ENCODE results near the gene MAML2.

DNA sequence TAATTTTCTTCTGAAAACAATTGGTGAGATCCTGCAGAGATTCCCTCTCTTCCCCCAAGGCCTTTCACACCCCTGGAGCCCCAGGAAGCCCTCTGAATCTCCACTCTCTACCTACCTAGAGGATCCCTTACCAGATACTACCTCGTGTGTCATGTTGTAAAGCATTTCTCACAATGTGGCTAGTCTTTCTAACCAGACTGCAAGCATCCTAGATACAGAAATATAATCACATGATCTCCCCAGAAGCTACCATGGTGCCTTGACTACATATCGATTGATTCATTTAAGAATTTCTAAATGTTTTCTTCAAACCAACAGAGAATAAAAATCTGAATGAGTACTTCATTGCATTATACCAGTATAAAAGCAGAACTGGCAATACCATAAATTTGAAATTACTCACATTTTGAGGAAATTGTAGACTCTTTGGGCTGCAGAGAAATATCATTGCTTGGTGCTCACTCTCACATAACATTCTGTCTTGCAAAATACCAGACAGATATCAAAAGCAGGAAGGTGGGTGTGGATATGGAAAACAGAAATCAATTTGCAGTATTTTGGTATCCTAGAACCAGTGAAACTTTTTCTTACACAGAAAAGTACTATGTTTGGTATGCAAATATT lies 113.5 kb downstream of the MAML2 start:
- TF ChIP-seq POLR2AphosphoS5 (IDR thresholded peaks at IDR 0.05; ENCODE audit: low read depth, low read length) (no peak), POLR2A (IDR thresholded peaks at IDR 0.05; ENCODE audit: low read depth, low read length) (no peak), TAF1 (IDR thresholded peaks at IDR 0.05; ENCODE audit: borderline replicate concordance, low read depth, low read length) (no peak)

Data from GM12892 (cell line).